OCI-LY1 (cell line): ENCODE measurements around the gene GNAO1.

Experiments
- EZH2 ChIP-seq: fragments of 200-600 bp; sonication (generic), shearing (Covaris generic); IDR thresholded peaks from 2 replicates; pipeline ENCODE4 v1.8.0; 2017; ENCODE audit warnings: borderline replicate concordance, mixed run types, mild to moderate bottlenecking, antibody characterized with exemption, low read length, moderate library complexity, mixed read lengths
- TF ChIP-seq, protein P1 (sequence below): fragments of 200-600 bp; sonication (generic), shearing (Covaris generic); IDR thresholded peaks from 2 replicates; pipeline ENCODE4 v1.5.1; 2017; ENCODE audit warnings: mild to moderate bottlenecking, antibody characterized with exemption, low read length, moderate library complexity, mixed read lengths

DNA sequence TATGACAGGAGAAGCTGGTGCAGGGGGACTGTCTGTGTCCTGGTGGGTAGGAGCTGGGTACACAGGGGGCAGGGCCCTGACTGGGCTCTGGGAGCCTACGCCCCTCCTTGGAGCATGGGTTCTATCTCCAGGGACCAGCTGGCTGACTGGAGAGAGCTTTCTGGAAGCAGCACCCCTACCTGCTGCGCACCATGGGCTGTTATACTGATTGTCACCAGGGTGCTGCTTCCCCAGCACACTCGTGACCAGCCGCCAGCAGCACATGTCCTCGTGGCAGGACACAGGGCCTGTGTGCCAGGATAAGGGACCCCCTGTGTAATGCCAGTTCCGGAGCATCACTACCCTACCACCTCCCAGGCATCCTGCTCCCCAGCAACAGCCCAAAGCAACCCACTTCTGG, 128.1 kb downstream of the GNAO1 start:
- TF ChIP-seq, protein P1, sequence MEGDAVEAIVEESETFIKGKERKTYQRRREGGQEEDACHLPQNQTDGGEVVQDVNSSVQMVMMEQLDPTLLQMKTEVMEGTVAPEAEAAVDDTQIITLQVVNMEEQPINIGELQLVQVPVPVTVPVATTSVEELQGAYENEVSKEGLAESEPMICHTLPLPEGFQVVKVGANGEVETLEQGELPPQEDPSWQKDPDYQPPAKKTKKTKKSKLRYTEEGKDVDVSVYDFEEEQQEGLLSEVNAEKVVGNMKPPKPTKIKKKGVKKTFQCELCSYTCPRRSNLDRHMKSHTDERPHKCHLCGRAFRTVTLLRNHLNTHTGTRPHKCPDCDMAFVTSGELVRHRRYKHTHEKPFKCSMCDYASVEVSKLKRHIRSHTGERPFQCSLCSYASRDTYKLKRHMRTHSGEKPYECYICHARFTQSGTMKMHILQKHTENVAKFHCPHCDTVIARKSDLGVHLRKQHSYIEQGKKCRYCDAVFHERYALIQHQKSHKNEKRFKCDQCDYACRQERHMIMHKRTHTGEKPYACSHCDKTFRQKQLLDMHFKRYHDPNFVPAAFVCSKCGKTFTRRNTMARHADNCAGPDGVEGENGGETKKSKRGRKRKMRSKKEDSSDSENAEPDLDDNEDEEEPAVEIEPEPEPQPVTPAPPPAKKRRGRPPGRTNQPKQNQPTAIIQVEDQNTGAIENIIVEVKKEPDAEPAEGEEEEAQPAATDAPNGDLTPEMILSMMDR = no peak
- TF ChIP-seq EZH2 = no peak
